Ovary (tissue), 9 donors: Measurements from ENCODE around the gene TXNDC17. TPM values are rescaled to one million over a fixed set of nuclear protein-coding genes. Genes with fewer than 3 reads are reported as not detected.

Experiments used
- DNase-seq, 5 donors: peaks; one replicate each; pipeline ENCODE4 v3.0.0-alpha.2; 2019 to 2020
- H3K27ac ChIP-seq, 2 donors: fragments of 200-600 bp; one replicate each; pipeline versions ENCODE4 v1.5.1 to v1.8.0; 2019 to 2022
- H3K27me3 ChIP-seq: fragments of 200-600 bp; one replicate; pipeline ENCODE4 v1.8.0; 2022
- H3K36me3 ChIP-seq: fragments of 200-600 bp; sonication (generic); one replicate; pipeline ENCODE4 v1.5.1; 2019
- H3K4me1 ChIP-seq: one replicate; pipeline ENCODE4 v1.8.1; 2013; ENCODE audit warnings: mild to moderate bottlenecking, moderate library complexity; ENCODE audit not compliant: insufficient read depth
- H3K4me3 ChIP-seq: fragments of 200-600 bp; sonication (generic); one replicate; pipeline ENCODE4 v1.5.1; 2017
- H3K9me3 ChIP-seq, 2 donors: fragments of 200-600 bp in 1 of 2; sonication (generic) in 1 of 2; one replicate each; pipeline versions ENCODE4 v1.5.1 to v1.8.1; 2013 to 2019; ENCODE audit warnings: mild to moderate bottlenecking in 1 of 2, moderate library complexity in 1 of 2
- EP300 ChIP-seq: sonication (generic); formaldehyde crosslinking; IDR thresholded peaks from one replicate; pipeline ENCODE4 v1.6.1; 2017; ENCODE audit warnings: antibody characterized with exemption
- POLR2A ChIP-seq: fragments of 450-650 bp; IDR thresholded peaks from one replicate; pipeline ENCODE4 v1.6.1; 2017; ENCODE audit warnings: antibody characterized with exemption, mild to moderate bottlenecking, moderate library complexity
- WGBS, 3 donors: extraction: QIAGEN DNeasy Blood & Tissue Kit in 1 of 3; methylation state at CpG; one replicate each; pipeline versions ENCODE4 v1.1.5 to v1.1.7; 2013 to 2017; 5-methylcytosine and 5-hydroxymethylcytosine counted together
- intact Hi-C, 4 donors: fragments of 100-400 bp; cut with DNase I; formaldehyde crosslinking; loops; one replicate each; pipeline versions ENCODE4 v1.11.0 to v1.15.1; 2022 to 2023
- polyA plus RNA-seq, 2 donors: library from polyadenylated mRNA; stranded (reverse); fragments of 200-250 nt in 1 of 2; fragments of 350-450 nt in 1 of 2; fragmentation: Illumina TruSeq in 1 of 2; extraction: RNeasy Lipid Tissue Mini Kit (QIAGEN cat#74804) in 1 of 2; gene quantifications; one replicate each; pipeline ENCODE4 v1.2.3, GENCODE V29; 2013 to 2014
- total RNA-seq, 7 donors: library from RNA; depleted of rRNA in 2 of 7; stranded (reverse); fragments of >200 nt in 2 of 7; fragmentation: NEBNext Ultra II Directional in 3 of 7; extraction: Animal tissue kit (Norgen Biotek cat#: 25700) in 3 of 7; gene quantifications; one replicate each; pipeline versions ENCODE4 v1.1.0 to v1.2.4, GENCODE V29; 2016 to 2023
- TF ChIP-seq, protein P1 (sequence below), 3 donors: fragments of 450-650 bp in 2 of 3; fragments of 200-600 bp in 1 of 3; IDR thresholded peaks; one replicate each; pipeline versions ENCODE4 v1.5.1 to v1.8.0; 2016 to 2022; ENCODE audit warnings: antibody characterized with exemption in 3 of 3, mild to moderate bottlenecking in 1 of 3
- donor health status: DM: no; HTN: no; CAD: no; lungs with moderate emphysema.
- donor health status: DM: no; HTN: no; CAD: no.
- donor health status: Bipolar disorder and iron deficiency.
- donor health status: DM: yes; HTN: yes; CAD: no.
- donor health status: DM: no; HTN: no; CAD: no.
- donor health status: DM: yes; HTN: yes; CAD: no.

TXNDC17 gene
- total and polyA plus RNA-seq, 9 donors: 19.0 to 104 (median 41.3) TPM

GRCh38 chr17:6666077-6666521, 25.2 kb downstream of the TXNDC17 start:
- intact Hi-C loops: loop anchor here (5.0 to 10.0 kb wide), 8 partner anchors 89 to 346 kb away; partner anchors contain the start of genes ALOX12 (in 1 of the 4), RNASEK (in 1 of the 4) and XAF1 (in 1 of the 4)
- Histone ChIP-seq H3K9me3 (no peaks in the 10 kb centered on the region), H3K4me3 (no peak overlapping the region), H3K36me3 (no peaks in the 10 kb centered on the region), H3K27me3 (no peaks in the 10 kb centered on the region), H3K27ac (no peak overlapping the region), H3K4me1 (peaks cover 3% of the 10 kb centered on the region)
- TF ChIP-seq, protein P1, sequence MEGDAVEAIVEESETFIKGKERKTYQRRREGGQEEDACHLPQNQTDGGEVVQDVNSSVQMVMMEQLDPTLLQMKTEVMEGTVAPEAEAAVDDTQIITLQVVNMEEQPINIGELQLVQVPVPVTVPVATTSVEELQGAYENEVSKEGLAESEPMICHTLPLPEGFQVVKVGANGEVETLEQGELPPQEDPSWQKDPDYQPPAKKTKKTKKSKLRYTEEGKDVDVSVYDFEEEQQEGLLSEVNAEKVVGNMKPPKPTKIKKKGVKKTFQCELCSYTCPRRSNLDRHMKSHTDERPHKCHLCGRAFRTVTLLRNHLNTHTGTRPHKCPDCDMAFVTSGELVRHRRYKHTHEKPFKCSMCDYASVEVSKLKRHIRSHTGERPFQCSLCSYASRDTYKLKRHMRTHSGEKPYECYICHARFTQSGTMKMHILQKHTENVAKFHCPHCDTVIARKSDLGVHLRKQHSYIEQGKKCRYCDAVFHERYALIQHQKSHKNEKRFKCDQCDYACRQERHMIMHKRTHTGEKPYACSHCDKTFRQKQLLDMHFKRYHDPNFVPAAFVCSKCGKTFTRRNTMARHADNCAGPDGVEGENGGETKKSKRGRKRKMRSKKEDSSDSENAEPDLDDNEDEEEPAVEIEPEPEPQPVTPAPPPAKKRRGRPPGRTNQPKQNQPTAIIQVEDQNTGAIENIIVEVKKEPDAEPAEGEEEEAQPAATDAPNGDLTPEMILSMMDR (IDR thresholded peaks at IDR 0.05): peak; percentile 74 to 83 (median 79)
- TF ChIP-seq POLR2A (no peak), EP300 (no peak)
- peak; percentile 71 to 80 (median 76) for DNase-seq
- WGBS, 3 donors: 13 to 14% (median 14%) methylated on average over 9 of the region's 9 CpGs

DNA sequence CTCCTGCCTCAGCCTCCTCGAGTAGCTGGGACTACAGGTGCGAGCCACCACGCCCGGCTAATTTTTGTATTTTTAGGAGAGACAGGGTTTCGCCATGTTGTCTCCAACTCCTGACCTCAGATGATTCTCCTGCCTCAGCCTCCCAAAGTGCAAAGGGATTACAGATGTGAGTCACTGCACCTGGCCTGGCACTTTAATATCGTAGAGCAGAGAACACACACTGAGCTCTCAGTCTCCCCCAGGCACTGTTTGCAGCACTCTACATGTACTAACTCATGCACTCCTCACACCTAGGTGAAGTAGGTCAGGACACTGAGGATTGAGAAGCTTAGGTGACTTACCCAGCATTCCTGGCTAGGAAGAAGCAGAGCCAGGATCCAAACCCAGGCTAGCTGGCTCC, 25.7 kb downstream of the TXNDC17 start:
- TF ChIP-seq, protein P1 (IDR thresholded peaks at IDR 0.05): no peak
- TF ChIP-seq POLR2A (no peak), EP300 (no peak)
- no peaks in the 10 kb centered on the region for H3K36me3 ChIP-seq
- H3K27ac ChIP-seq: no peak overlapping the region
- WGBS, 3 donors: 90 to 94% (median 92%) methylated on average over 6 of the region's 6 CpGs
- H3K4me3 ChIP-seq: no peak overlapping the region
- peaks cover 3% of the 10 kb centered on the region for H3K4me1 ChIP-seq
- no peaks in the 10 kb centered on the region for H3K9me3 ChIP-seq
- no peak for DNase-seq
- intact Hi-C loops: loop anchor here (5.0 to 10.0 kb wide), 8 partner anchors 88 to 346 kb away; partner anchors contain the start of genes ALOX12 (in 1 of the 4), RNASEK (in 1 of the 4) and XAF1 (in 1 of the 4)
- H3K27me3 ChIP-seq: no peaks in the 10 kb centered on the region

- TF ChIP-seq EP300 (no peak), POLR2A (no peak)
- TF ChIP-seq, protein P1 (IDR thresholded peaks at IDR 0.05): no peak
Measured at GRCh38 chr17:6667516-6667915, 26.7 kb downstream of the TXNDC17 start.

DNA sequence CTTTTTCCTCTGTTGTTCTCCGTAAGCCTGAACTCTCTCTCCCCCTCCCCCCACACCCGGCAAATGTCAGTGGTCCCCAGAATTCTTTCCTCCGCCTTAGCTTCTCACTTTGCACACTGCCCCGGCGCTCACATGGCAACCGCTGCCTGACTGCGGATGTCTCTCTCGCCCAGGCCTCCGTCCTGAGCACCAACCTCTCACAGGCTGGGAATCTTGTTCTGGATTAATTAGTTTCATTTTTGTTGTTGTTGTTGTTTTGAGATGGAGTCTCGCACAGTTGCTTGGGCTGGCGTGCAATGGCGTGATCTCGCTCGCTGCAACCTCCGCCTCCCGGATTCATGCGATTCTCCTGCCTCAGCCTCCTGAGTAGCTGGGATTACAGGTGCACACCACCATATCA, 27.4 kb downstream of the TXNDC17 start:
- Histone ChIP-seq H3K4me1 (peaks cover 3% of the 10 kb centered on the region), H3K27ac (no peak overlapping the region), H3K27me3 (no peaks in the 10 kb centered on the region), H3K36me3 (no peaks in the 10 kb centered on the region), H3K9me3 (no peaks in the 10 kb centered on the region), H3K4me3 (no peak overlapping the region)
- TF ChIP-seq, protein P1 (IDR thresholded peaks at IDR 0.05): no peak
- TF ChIP-seq EP300 (no peak), POLR2A (no peak)
- DNase-seq: no peak
- 81 to 86% (median 83%) methylated on average over 17 of the region's 17 CpGs for WGBS, 3 donors
- intact Hi-C loops: loop anchor here (5.0 to 10.0 kb wide), 8 partner anchors 87 to 344 kb away; partner anchors contain the start of genes ALOX12 (in 1 of the 4), RNASEK (in 1 of the 4) and XAF1 (in 1 of the 4)

More at GRCh38 chr17:6667516-6667915, 26.7 kb downstream of the TXNDC17 start:
- Histone ChIP-seq H3K4me3 (no peak overlapping the region), H3K9me3 (no peaks in the 10 kb centered on the region), H3K27me3 (no peaks in the 10 kb centered on the region), H3K27ac (no peak overlapping the region), H3K36me3 (no peaks in the 10 kb centered on the region), H3K4me1 (peaks cover 3% of the 10 kb centered on the region)
- intact Hi-C loops: loop anchor here (5.0 to 10.0 kb wide), 8 partner anchors 87 to 345 kb away; partner anchors contain the start of genes ALOX12 (in 1 of the 4), RNASEK (in 1 of the 4) and XAF1 (in 1 of the 4)
- 66 to 71% (median 66%) methylated on average over 6 of the region's 6 CpGs for WGBS, 3 donors
- DNase-seq: no peak
